Fibroblast of mammary gland (primary cell): ENCODE results near the gene DPF1.
"Not testable (repeated sequence)": the region's sequence is repeated elsewhere in the genome, so short reads cannot be mapped to it uniquely, and the experiment has no call there.

Experiments used
- DNase-seq: peaks from one replicate; pipeline ENCODE4 v3.0.0-alpha.2; 2010; ENCODE audit warnings: low read depth
- H3K4me3 ChIP-seq: 2 replicates; pipeline ENCODE4 v1.5.1; 2011; ENCODE audit warnings: low read depth, mild to moderate bottlenecking, low read length, moderate library complexity; ENCODE audit not compliant: control insufficient read depth
- TF ChIP-seq, protein P1 (sequence below): conservative IDR thresholded peaks from 2 replicates; pipeline ENCODE4 v1.5.1; 2011; ENCODE audit warnings: low read depth, low read length, inconsistent platforms; ENCODE audit not compliant: control insufficient read depth, insufficient read depth

The DPF1 gene

DNA sequence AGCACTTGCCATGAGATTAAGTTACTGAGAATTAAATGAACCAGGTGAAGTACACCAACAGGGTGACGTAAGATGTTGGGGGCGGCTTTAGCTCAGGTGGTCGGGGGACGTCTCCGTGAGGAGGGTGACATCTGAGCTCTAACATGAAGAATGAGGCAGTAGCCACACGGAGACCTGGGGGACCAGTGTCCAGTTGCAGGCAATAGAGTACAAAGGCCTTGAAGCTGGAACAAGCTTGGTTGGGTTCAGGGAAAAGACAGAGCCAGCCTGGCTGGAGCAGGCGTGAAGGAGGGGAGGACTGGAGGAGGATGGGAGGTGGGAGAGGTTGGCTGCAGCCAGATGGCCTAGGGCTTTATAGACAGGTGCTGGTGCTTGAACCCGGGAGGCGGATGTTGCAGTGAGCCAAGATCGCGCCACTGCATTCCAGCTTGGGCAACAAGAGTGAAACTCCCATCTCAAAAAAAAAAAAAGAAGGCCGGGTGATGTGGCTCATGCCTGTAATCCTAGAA lies 42.0 kb upstream of the DPF1 start:
- TF ChIP-seq, protein P1, sequence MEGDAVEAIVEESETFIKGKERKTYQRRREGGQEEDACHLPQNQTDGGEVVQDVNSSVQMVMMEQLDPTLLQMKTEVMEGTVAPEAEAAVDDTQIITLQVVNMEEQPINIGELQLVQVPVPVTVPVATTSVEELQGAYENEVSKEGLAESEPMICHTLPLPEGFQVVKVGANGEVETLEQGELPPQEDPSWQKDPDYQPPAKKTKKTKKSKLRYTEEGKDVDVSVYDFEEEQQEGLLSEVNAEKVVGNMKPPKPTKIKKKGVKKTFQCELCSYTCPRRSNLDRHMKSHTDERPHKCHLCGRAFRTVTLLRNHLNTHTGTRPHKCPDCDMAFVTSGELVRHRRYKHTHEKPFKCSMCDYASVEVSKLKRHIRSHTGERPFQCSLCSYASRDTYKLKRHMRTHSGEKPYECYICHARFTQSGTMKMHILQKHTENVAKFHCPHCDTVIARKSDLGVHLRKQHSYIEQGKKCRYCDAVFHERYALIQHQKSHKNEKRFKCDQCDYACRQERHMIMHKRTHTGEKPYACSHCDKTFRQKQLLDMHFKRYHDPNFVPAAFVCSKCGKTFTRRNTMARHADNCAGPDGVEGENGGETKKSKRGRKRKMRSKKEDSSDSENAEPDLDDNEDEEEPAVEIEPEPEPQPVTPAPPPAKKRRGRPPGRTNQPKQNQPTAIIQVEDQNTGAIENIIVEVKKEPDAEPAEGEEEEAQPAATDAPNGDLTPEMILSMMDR: no peak
- DNase-seq: no peak
- H3K4me3 ChIP-seq: no peak overlapping the region

DNA sequence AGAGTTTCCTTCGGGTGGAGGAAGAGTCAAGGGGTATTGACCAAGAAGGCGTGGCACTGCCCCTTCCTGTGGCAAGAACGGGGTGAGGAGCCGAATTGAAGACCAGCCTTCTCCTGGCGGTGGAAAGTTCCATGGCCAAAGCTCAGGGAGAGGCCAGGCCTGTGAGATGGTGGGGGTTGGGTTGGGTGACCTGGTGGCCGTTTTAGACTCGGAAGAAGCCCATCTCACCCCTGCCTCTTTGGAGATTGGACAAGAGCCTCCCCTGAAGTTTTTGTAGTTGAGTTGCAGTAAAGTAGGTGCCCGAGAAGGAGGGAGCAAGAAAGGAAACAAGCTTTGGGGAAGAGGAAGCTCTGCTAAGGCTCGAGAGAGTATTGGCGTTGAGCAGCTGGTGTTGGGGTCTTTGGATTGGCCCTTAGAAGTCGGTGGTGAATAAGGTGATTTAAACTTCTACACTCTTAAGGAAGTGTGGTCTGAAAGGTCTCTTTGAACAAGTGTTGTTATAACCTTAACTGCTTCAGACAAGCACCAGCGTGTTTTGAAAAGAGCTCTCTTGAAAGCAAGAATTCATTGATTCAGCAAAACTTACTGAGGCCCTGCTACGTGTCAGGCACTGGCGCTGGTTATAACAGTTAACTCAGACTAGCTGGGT lies 41.3 kb upstream of the DPF1 start:
- H3K4me3 ChIP-seq: no peak overlapping the region
- TF ChIP-seq, protein P1: no peak
- no peak for DNase-seq

DNA sequence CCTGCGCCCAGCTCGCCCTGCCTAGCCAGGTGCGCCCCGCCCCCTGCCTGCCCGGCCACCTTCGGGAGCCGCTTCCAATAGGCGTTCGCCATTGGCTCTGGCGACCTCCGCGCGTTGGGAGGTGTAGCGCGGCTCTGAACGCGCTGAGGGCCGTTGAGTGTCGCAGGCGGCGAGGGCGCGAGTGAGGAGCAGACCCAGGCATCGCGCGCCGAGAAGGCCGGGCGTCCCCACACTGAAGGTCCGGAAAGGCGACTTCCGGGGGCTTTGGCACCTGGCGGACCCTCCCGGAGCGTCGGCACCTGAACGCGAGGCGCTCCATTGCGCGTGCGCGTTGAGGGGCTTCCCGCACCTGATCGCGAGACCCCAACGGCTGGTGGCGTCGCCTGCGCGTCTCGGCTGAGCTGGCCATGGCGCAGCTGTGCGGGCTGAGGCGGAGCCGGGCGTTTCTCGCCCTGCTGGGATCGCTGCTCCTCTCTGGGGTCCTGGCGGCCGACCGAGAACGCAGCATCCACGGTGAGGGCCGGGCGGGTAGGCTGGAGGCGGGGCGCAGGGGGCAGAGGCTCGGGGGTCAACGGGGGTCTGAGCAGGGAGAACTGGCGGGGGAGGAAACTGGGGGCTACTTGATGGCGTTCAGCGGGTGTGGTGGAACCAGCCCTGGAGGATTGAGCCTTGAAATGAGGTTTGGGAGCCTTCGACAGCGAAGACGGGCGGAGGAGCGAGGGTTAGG lies 40.6 kb upstream of the DPF1 start, which contains the start of gene SPINT2:
Gene SPINT2 (plus strand): TSS at position 88 of the 727 bp plus-strand sequence. CDS start 320 bp downstream, at position 408.
- TF ChIP-seq, protein P1: no peak
- H3K4me3 ChIP-seq: no peak within 1 kb of the TSS
- DNase-seq: no peak

DNA sequence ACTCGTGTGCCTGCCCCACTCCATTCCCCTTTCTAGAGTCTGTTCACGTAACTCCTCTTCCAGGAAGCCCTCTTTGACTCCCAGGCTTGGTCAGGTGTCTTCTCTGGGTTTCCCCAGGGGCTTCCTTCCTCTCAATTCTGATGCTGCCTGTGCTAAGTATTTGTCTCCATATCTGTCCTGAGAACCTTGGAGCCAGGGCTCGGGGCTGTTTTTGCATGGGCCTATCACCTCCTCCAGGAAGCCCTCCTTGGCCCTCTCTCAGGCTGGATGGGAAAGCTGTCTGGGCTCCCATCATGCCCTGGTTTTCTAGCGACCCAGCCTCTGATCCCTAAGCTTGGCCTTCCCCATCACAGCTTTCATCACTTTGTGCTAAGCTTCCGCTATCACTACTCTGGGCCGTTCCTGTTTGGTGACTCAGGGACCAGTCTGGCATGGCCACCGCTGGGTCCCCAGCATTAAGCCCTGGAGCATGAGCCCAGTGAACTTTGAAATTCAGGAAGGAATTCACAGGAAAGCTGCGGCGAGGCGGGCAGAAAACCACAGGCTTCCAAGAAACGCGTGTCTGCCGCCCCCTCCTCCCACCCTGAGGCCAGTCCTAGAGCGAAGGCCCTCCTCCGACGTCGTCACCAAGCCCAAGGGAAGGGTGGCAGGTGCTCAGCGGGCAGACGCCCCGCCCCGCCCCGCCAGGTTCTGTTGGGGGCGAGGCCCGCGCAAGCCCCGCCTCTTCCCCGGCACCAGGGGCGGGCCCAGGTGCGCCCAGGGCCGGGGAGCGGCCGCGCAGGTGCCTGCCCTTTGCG lies 39.9 kb upstream of the DPF1 start:
- DNase-seq: no peak
- TF ChIP-seq, protein P1: no peak
- no peak overlapping the region for H3K4me3 ChIP-seq

DNA sequence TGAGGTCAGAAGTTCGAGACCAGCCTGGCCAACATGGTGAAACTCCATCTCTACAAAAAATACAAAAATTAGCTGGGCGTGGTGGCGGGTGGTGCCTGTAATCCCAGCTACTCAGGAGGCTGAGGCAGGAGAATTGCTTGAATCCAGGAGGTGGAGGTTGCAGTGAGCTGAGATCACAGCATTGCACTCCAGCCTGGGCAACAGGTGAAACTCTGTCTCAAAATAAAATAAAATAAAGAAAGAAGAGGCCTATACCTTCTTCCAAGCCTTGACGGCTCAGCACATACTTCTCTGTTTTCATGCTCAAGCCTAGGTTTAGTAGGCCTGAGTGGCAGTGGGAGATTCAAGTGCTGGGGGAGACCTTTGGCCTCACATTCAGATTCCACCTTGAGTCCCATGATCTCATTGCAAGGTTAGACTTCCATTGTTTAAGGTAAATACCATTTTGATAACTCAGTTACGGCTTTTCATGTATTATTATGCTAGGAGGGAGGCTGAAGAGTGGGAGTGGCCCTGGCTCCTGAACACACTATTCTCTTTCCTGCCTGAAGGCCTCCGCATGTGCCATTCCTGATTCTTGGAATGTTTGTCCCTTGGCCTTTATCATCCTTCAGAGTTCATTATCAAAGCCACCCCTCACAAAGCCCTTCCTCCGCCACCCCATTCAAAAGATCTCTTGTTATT lies 38.7 kb upstream of the DPF1 start:
- H3K4me3 ChIP-seq: no peak overlapping the region
- DNase-seq: no peak
- TF ChIP-seq, protein P1: no peak

DNA sequence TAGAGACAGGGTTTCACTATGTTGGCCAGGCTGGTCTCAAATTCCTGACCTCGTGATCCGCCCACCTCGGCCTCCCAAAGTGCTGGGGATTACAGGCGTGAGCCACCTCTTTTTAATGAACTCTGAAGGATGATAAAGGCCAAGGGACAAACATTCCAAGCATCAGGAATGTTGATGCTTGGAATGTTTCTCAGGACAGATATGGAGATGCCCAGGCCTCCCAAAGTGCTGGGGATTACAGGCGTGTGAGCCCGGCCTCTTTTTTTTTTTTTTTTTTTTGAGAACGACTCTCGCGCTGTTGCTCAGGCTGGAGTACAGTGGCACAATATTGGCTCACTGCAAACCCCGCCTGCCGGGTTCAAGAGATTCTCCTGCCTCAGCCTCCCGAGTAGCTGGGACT lies 37.9 kb upstream of the DPF1 start:
- not testable (repeated sequence) for DNase-seq, H3K4me3 ChIP-seq
